Naive B cell (primary cell): ENCODE measurements around the gene TSPAN8. TPM values are rescaled to one million over a fixed set of nuclear protein-coding genes. Genes with fewer than 3 reads are reported as not detected.
"Not testable (repeated sequence)": the region's sequence is repeated elsewhere in the genome, so short reads cannot be mapped to it uniquely, and the experiment has no call there.

Experiments
- ATAC-seq, 2 donors: fragments of 150-1000 bp; cut with Tn5 transposase; 2 replicates each; pipeline ENCODE4 v1.10.0; 2021; ENCODE audit warnings: low read depth in 2 of 2, mild to moderate bottlenecking in 2 of 2, moderate library complexity in 2 of 2
- DNase-seq: peaks from one replicate; pipeline ENCODE4 v3.0.0; 2022
- H3K27ac Mint-ChIP-seq, 6 donors: one replicate each; pipeline ENCODE4 v1.8.0; 2020 to 2022; ENCODE audit warnings: mild to moderate bottlenecking in 6 of 6, mixed read lengths in 6 of 6, moderate library complexity in 5 of 6, inconsistent platforms in 2 of 6
- H3K27me3 Mint-ChIP-seq, 3 donors: one replicate each; pipeline ENCODE4 v1.8.0; 2021 to 2022; ENCODE audit warnings: mixed read lengths in 3 of 3, mild to moderate bottlenecking in 1 of 3
- H3K36me3 Mint-ChIP-seq, 2 donors: one replicate each; pipeline ENCODE4 v1.8.0; 2020 to 2022; ENCODE audit warnings: mixed read lengths in 2 of 2, inconsistent platforms in 1 of 2, mild to moderate bottlenecking in 1 of 2
- H3K4me1 Mint-ChIP-seq, 3 donors: one replicate each; pipeline ENCODE4 v1.8.0; 2020 to 2022; ENCODE audit warnings: mixed read lengths in 3 of 3, inconsistent platforms in 1 of 3, mild to moderate bottlenecking in 1 of 3, moderate library complexity in 1 of 3
- H3K4me3 Mint-ChIP-seq, 8 donors: one replicate each; pipeline ENCODE4 v1.8.0; 2020 to 2022; ENCODE audit warnings: mild to moderate bottlenecking in 8 of 8, mixed read lengths in 8 of 8, moderate library complexity in 8 of 8, inconsistent platforms in 2 of 8
- H3K9me3 Mint-ChIP-seq, 7 donors: one replicate each; pipeline ENCODE4 v1.8.0; 2020 to 2022; ENCODE audit warnings: mixed read lengths in 7 of 7, mild to moderate bottlenecking in 5 of 7, inconsistent platforms in 2 of 7, moderate library complexity in 1 of 7
- polyA plus RNA-seq, 6 donors: library from polyadenylated mRNA; unstranded; fragments of 300-500 nt; fragmentation: Illumina TruSeq; gene quantifications; one replicate each; pipeline ENCODE4 v1.2.3, GENCODE V29; 2021; ENCODE audit warnings: low read depth in 6 of 6

Gene TSPAN8
- polyA plus RNA-seq, 6 donors from 2014 or later, result 2.8 TPM; not detected in 5

GRCh38 chr12:71134405-71134804, 23.4 kb downstream of the TSPAN8 start:
- no peak overlapping the region for H3K27ac Mint-ChIP-seq
- no peak overlapping the region for H3K4me3 Mint-ChIP-seq
- peaks cover 0 to 7% (median 0%) of the 10 kb centered on the region in 7 donors for H3K9me3 Mint-ChIP-seq
- no peak for ATAC-seq
- H3K4me1 Mint-ChIP-seq, result no peaks in the 10 kb centered on the region
- no peak for DNase-seq
- no peaks in the 10 kb centered on the region for H3K36me3 Mint-ChIP-seq
- peaks cover 6 to 14% (median 9%) of the 10 kb centered on the region in 3 donors for H3K27me3 Mint-ChIP-seq

- DNase-seq (no peak), ATAC-seq (no peak)
- Mint-ChIP-seq H3K4me1 (no peaks in the 10 kb centered on the region), H3K27me3 (peaks cover 4 to 12% (median 4%) of the 10 kb centered on the region in 3 donors), H3K27ac (no peak overlapping the region), H3K9me3 (peaks cover 0 to 3% (median 0%) of the 10 kb centered on the region in 7 donors), H3K36me3 (no peaks in the 10 kb centered on the region), H3K4me3 (no peak overlapping the region)
Observed at GRCh38 chr12:71130521-71131069, 27.2 kb downstream of the TSPAN8 start.

- no peak for DNase-seq
- H3K4me1 Mint-ChIP-seq, result no peaks in the 10 kb centered on the region
- no peak for ATAC-seq
- H3K27ac Mint-ChIP-seq, result no peak overlapping the region
- H3K27me3 Mint-ChIP-seq, result peaks cover 0 to 4% (median 0%) of the 10 kb centered on the region in 3 donors
- no peak overlapping the region for H3K4me3 Mint-ChIP-seq
- peaks cover 0 to 2% (median 0%) of the 10 kb centered on the region in 7 donors for H3K9me3 Mint-ChIP-seq
- H3K36me3 Mint-ChIP-seq, result no peaks in the 10 kb centered on the region
Observed at GRCh38 chr12:71129364-71129763, 28.4 kb downstream of the TSPAN8 start.

GRCh38 chr12:71128191-71128788, 29.5 kb downstream of the TSPAN8 start:
- Mint-ChIP-seq H3K4me3 (no peak overlapping the region), H3K27ac (no peak overlapping the region), H3K36me3 (no peaks in the 10 kb centered on the region), H3K4me1 (no peaks in the 10 kb centered on the region), H3K27me3 (peaks cover 0 to under 1% (median 0%) of the 10 kb centered on the region in 3 donors), H3K9me3 (peaks cover 0 to 2% (median 0%) of the 10 kb centered on the region in 7 donors)
- ATAC-seq (no peak), DNase-seq (no peak)

GRCh38 chr12:71125949-71126348, 31.9 kb downstream of the TSPAN8 start:
- Mint-ChIP-seq H3K27me3 (no peaks in the 10 kb centered on the region), H3K36me3 (no peaks in the 10 kb centered on the region), H3K9me3 (peaks cover 0 to 2% (median 0%) of the 10 kb centered on the region in 7 donors), H3K4me3 (no peak overlapping the region), H3K4me1 (no peaks in the 10 kb centered on the region), H3K27ac (no peak overlapping the region)
- ATAC-seq, result no peak
- DNase-seq, result no peak

- no peaks in the 10 kb centered on the region for H3K36me3 Mint-ChIP-seq
- H3K4me1 Mint-ChIP-seq, result no peaks in the 10 kb centered on the region
- H3K27ac Mint-ChIP-seq, result no peak overlapping the region
- no peaks in the 10 kb centered on the region for H3K27me3 Mint-ChIP-seq
- DNase-seq, result no peak
- ATAC-seq, result no peak
- H3K9me3 Mint-ChIP-seq, result peaks cover 0 to 2% (median 0%) of the 10 kb centered on the region in 7 donors
- no peak overlapping the region for H3K4me3 Mint-ChIP-seq
Observed at GRCh38 chr12:71125515-71125914, 32.3 kb downstream of the TSPAN8 start.

- H3K27ac Mint-ChIP-seq, result no peak overlapping the region
Observed at GRCh38 chr12:71124835-71125460, 32.9 kb downstream of the TSPAN8 start.

GRCh38 chr12:71113148-71113547, 44.7 kb downstream of the TSPAN8 start:
- H3K36me3 Mint-ChIP-seq, DNase-seq, ATAC-seq, H3K4me3 Mint-ChIP-seq, H3K27me3 Mint-ChIP-seq, H3K27ac Mint-ChIP-seq, H3K4me1 Mint-ChIP-seq: not testable (repeated sequence)
- H3K9me3 Mint-ChIP-seq, result peaks cover 3 to 24% (median 9%) of the 10 kb centered on the region in 7 donors

More at GRCh38 chr12:71124835-71125460, 32.9 kb downstream of the TSPAN8 start:
- Mint-ChIP-seq H3K9me3 (peaks cover 0 to 2% (median 0%) of the 10 kb centered on the region in 7 donors), H3K4me3 (no peak overlapping the region), H3K4me1 (no peaks in the 10 kb centered on the region), H3K27me3 (no peaks in the 10 kb centered on the region), H3K36me3 (no peaks in the 10 kb centered on the region)
- ATAC-seq, result no peak
- no peak for DNase-seq

- Mint-ChIP-seq H3K4me1 (no peaks in the 10 kb centered on the region), H3K27me3 (no peaks in the 10 kb centered on the region), H3K27ac (no peak overlapping the region), H3K9me3 (peaks cover 5 to 21% (median 11%) of the 10 kb centered on the region in 7 donors), H3K36me3 (no peaks in the 10 kb centered on the region), H3K4me3 (no peak overlapping the region)
- DNase-seq (no peak), ATAC-seq (no peak)
Observed at GRCh38 chr12:71109834-71110233, 48.0 kb downstream of the TSPAN8 start.

- Mint-ChIP-seq H3K4me1 (no peaks in the 10 kb centered on the region), H3K9me3 (peaks cover 4 to 26% (median 11%) of the 10 kb centered on the region in 7 donors), H3K27ac (no peak overlapping the region), H3K4me3 (no peak overlapping the region), H3K36me3 (no peaks in the 10 kb centered on the region), H3K27me3 (no peaks in the 10 kb centered on the region)
- DNase-seq (no peak), ATAC-seq (no peak)
Observed at GRCh38 chr12:71108355-71108754, 49.4 kb downstream of the TSPAN8 start.

GRCh38 chr12:71107936-71108335, 49.9 kb downstream of the TSPAN8 start:
- no peaks in the 10 kb centered on the region for H3K27me3 Mint-ChIP-seq
- no peak for DNase-seq
- no peaks in the 10 kb centered on the region for H3K36me3 Mint-ChIP-seq
- H3K4me3 Mint-ChIP-seq, result no peak overlapping the region
- ATAC-seq, result no peak
- no peak overlapping the region for H3K27ac Mint-ChIP-seq
- peaks cover 3 to 21% (median 9%) of the 10 kb centered on the region in 7 donors for H3K9me3 Mint-ChIP-seq
- no peaks in the 10 kb centered on the region for H3K4me1 Mint-ChIP-seq

- Mint-ChIP-seq H3K4me3 (no peak overlapping the region), H3K4me1 (no peaks in the 10 kb centered on the region), H3K36me3 (no peaks in the 10 kb centered on the region), H3K27me3 (no peaks in the 10 kb centered on the region), H3K9me3 (peaks cover 0 to 13% (median 5%) of the 10 kb centered on the region in 7 donors), H3K27ac (no peak overlapping the region)
- DNase-seq (no peak), ATAC-seq (no peak)
Observed at GRCh38 chr12:71105956-71106355, 51.8 kb downstream of the TSPAN8 start.

GRCh38 chr12:71092290-71092689, 65.5 kb downstream of the TSPAN8 start:
- no peaks in the 10 kb centered on the region for H3K36me3 Mint-ChIP-seq
- H3K4me1 Mint-ChIP-seq, result no peaks in the 10 kb centered on the region

GRCh38 chr12:71090971-71091370, 66.8 kb downstream of the TSPAN8 start:
- DNase-seq, result no peak
- H3K36me3 Mint-ChIP-seq, result no peaks in the 10 kb centered on the region
- no peak overlapping the region for H3K27ac Mint-ChIP-seq
- no peaks in the 10 kb centered on the region for H3K4me1 Mint-ChIP-seq
- H3K4me3 Mint-ChIP-seq, result no peak overlapping the region
- peaks cover 4 to 24% (median 12%) of the 10 kb centered on the region in 7 donors for H3K9me3 Mint-ChIP-seq
- H3K27me3 Mint-ChIP-seq, result no peaks in the 10 kb centered on the region
- ATAC-seq, result no peak

More at GRCh38 chr12:71092290-71092689, 65.5 kb downstream of the TSPAN8 start:
- ATAC-seq (no peak), DNase-seq (no peak)
- no peaks in the 10 kb centered on the region for H3K27me3 Mint-ChIP-seq
- peaks cover 4 to 24% (median 12%) of the 10 kb centered on the region in 7 donors for H3K9me3 Mint-ChIP-seq
- no peak overlapping the region for H3K27ac Mint-ChIP-seq
- no peak overlapping the region for H3K4me3 Mint-ChIP-seq
